ENCODE data around the gene PRM1. TPM values are rescaled to one million over a fixed set of nuclear protein-coding genes. Genes with fewer than 3 reads are reported as not detected.
A peak's percentile ranks its signal among the peaks of the same experiment; 100 is the strongest.

Gene PRM1, protein sequence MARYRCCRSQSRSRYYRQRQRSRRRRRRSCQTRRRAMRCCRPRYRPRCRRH
- not detected in 2 replicates for total RNA-seq (2014; rRNA removed; shearing (Covaris generic); ENCODE audit: low replicate concordance)

DNA sequence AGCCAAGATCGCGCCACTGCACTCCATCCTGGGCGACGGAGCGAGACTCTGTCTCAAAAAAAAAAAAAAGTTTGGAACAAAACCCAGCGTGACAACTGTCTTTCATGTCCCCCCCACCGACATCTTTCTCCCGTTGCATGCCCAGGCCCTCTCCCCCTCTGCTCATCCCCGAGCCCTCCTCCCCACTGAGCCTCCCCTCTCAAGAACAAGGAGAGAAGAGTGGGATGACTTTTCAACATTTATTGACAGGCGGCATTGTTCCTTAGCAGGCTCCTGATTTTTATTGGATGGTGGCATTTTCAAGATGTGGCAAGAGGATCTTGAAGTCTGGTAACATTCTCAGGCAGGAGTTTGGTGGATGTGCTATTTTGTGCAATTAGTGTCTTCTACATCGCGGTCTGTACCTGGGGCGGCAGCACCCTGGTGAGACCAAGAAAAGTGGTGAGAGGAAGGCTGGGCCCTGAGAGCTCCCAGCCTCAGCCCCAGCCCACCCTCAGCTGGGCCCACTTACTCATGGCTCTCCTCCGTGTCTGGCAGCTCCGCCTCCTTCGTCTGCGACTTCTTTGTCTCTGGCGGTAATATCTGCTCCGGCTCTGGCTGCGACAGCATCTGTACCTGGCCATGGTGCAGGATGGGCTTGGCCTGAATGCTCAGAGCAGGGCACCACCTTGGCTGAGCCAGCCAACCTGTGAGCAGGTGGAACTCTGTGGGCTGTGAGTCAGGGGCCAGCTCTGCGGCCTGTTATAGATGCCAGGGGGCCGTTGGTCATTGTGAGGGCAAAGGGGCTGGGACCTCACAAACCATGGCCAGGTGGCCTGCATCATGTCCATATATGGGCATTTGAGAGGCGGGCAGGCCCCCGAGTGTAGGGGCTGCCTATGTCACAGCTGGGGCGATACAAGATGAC is at the start of gene PRM1:
PRM1 (minus strand) TSS at position 715 of the 907 bp plus-strand sequence; CDS start at position 623, 92 bp downstream.
- Histone ChIP-seq H3K36me3 (ENCODE audit: insufficient read depth, low read length) (no peaks in the 10 kb centered on the region), H3K4me1 (ENCODE audit: low read length) (no peaks in the 10 kb centered on the region), H2AFZ (ENCODE audit: low read length) (no peak within 1 kb of the TSS), H3K9me3 (ENCODE audit: low read length) (no peaks in the 10 kb centered on the region), H3K4me3 (ENCODE audit: low read length) (no peak within 1 kb of the TSS), H3K9me2 (replicated peaks; ENCODE audit: insufficient read depth, low read length) (no peaks in the 10 kb centered on the region), H3K9ac (ENCODE audit: low read length) (no peak within 1 kb of the TSS), H3K27me3 (ENCODE audit: low read length) (no peaks in the 10 kb centered on the region), H3K4me2 (ENCODE audit: low read depth, low read length, poor library complexity, severe bottlenecking) (no peak within 1 kb of the TSS), H3K27ac (ENCODE audit: low read length) (no peak within 1 kb of the TSS), H3K79me2 (ENCODE audit: low read length) (no peaks in the 10 kb centered on the region), H4K20me1 (ENCODE audit: insufficient read depth, low read depth, low read length) (no peaks in the 10 kb centered on the region)
- no peak for DNase-seq

- no peak overlapping the region for H2AFZ ChIP-seq (ENCODE audit: low read length)
- peaks cover 7% of the 10 kb centered on the region for H4K20me1 ChIP-seq (ENCODE audit: insufficient read depth, low read depth, low read length)
- no peak overlapping the region for H3K27ac ChIP-seq (ENCODE audit: low read length)
- H3K9me2 ChIP-seq (replicated peaks; ENCODE audit: insufficient read depth, low read length): no peaks in the 10 kb centered on the region
- H3K9ac ChIP-seq (ENCODE audit: low read length): no peak overlapping the region
- H3K79me2 ChIP-seq (ENCODE audit: low read length): no peaks in the 10 kb centered on the region
- H3K27me3 ChIP-seq (ENCODE audit: low read length): peaks cover 3% of the 10 kb centered on the region; the same call in 1 of the 2 replicates
- peak; percentile 40 for DNase-seq
- peaks cover 33% of the 10 kb centered on the region for H3K4me1 ChIP-seq (ENCODE audit: low read length)
- H3K4me3 ChIP-seq (ENCODE audit: low read length): no peak overlapping the region
- no peaks in the 10 kb centered on the region for H3K36me3 ChIP-seq (ENCODE audit: insufficient read depth, low read length)
- H3K4me2 ChIP-seq (ENCODE audit: low read depth, low read length, poor library complexity, severe bottlenecking): no peak overlapping the region
- no peaks in the 10 kb centered on the region for H3K9me3 ChIP-seq (ENCODE audit: low read length)
Measured at GRCh38 chr16:11330526-11331237, 49.6 kb upstream of the PRM1 start.

DNA sequence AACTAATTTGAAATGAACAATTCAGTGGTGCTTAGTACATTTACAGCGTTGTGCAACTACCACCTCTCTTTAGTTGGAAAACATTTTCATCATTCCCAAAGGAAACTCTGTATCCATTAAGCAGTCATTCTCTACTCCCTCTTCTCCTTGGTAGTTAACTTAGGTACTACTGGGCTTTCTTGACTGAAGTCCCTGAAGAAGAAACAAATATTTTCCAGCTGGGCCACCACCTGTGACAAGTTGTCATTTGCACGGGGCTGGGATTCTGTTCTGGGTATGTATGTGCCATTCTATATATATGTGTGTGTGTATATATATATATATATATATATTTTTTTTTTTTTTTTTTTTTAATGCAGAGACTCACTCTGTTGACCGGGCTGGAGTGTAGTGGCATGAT is 48.8 kb upstream of the PRM1 start:
- Histone ChIP-seq H3K79me2 (ENCODE audit: low read length) (no peaks in the 10 kb centered on the region), H3K4me2 (ENCODE audit: low read depth, low read length, poor library complexity, severe bottlenecking) (peak overlapping the region; percentile 76), H3K9me2 (replicated peaks; ENCODE audit: insufficient read depth, low read length) (no peaks in the 10 kb centered on the region), H3K27ac (ENCODE audit: low read length) (no peak overlapping the region), H2AFZ (ENCODE audit: low read length) (no peak overlapping the region), H3K9me3 (ENCODE audit: low read length) (no peaks in the 10 kb centered on the region), H3K27me3 (ENCODE audit: low read length) (peaks cover 3% of the 10 kb centered on the region; the same call in 1 of the 2 replicates), H4K20me1 (ENCODE audit: insufficient read depth, low read depth, low read length) (peaks cover 7% of the 10 kb centered on the region), H3K4me1 (ENCODE audit: low read length) (peaks cover 39% of the 10 kb centered on the region), H3K9ac (ENCODE audit: low read length) (no peak overlapping the region), H3K36me3 (ENCODE audit: insufficient read depth, low read length) (no peaks in the 10 kb centered on the region), H3K4me3 (ENCODE audit: low read length) (peak overlapping the region; percentile 55; the same call in 1 of the 2 replicates)
- DNase-seq: peak; percentile 78

GRCh38 chr16:11329071-11329491 is 48.0 kb upstream of the PRM1 start:
- Histone ChIP-seq H4K20me1 (ENCODE audit: insufficient read depth, low read depth, low read length) (peaks cover 7% of the 10 kb centered on the region), H2AFZ (ENCODE audit: low read length) (no peak overlapping the region), H3K4me1 (ENCODE audit: low read length) (peaks cover 39% of the 10 kb centered on the region), H3K4me2 (ENCODE audit: low read depth, low read length, poor library complexity, severe bottlenecking) (peak overlapping the region; percentile 76), H3K27me3 (ENCODE audit: low read length) (peaks cover 3% of the 10 kb centered on the region; the same call in 1 of the 2 replicates), H3K36me3 (ENCODE audit: insufficient read depth, low read length) (no peaks in the 10 kb centered on the region), H3K79me2 (ENCODE audit: low read length) (no peaks in the 10 kb centered on the region), H3K4me3 (ENCODE audit: low read length) (peak overlapping the region; percentile 55), H3K9ac (ENCODE audit: low read length) (0 out of 2 replicates have a peak overlapping the region, but pooled peaks have one; percentile 8), H3K27ac (ENCODE audit: low read length) (peak overlapping the region; percentile 49; the same call in 1 of the 2 replicates), H3K9me3 (ENCODE audit: low read length) (no peaks in the 10 kb centered on the region), H3K9me2 (replicated peaks; ENCODE audit: insufficient read depth, low read length) (no peaks in the 10 kb centered on the region)
- DNase-seq: peak; percentile 73

GRCh38 chr16:11328172-11329070 is 47.3 kb upstream of the PRM1 start:
- peak; percentile 97 for DNase-seq
- Histone ChIP-seq H3K9ac (ENCODE audit: low read length) (0 out of 2 replicates have a peak overlapping the region, but pooled peaks have one; percentile 8), H3K79me2 (ENCODE audit: low read length) (no peaks in the 10 kb centered on the region), H3K9me2 (replicated peaks; ENCODE audit: insufficient read depth, low read length) (no peaks in the 10 kb centered on the region), H3K27me3 (ENCODE audit: low read length) (peaks cover 3% of the 10 kb centered on the region; the same call in 1 of the 2 replicates), H3K4me1 (ENCODE audit: low read length) (peaks cover 39% of the 10 kb centered on the region), H3K9me3 (ENCODE audit: low read length) (no peaks in the 10 kb centered on the region), H3K27ac (ENCODE audit: low read length) (peak overlapping the region; percentile 49; the same call in 1 of the 2 replicates), H4K20me1 (ENCODE audit: insufficient read depth, low read depth, low read length) (peaks cover 7% of the 10 kb centered on the region), H3K4me3 (ENCODE audit: low read length) (peak overlapping the region; percentile 55), H2AFZ (ENCODE audit: low read length) (no peak overlapping the region), H3K4me2 (ENCODE audit: low read depth, low read length, poor library complexity, severe bottlenecking) (peak overlapping the region; percentile 76), H3K36me3 (ENCODE audit: insufficient read depth, low read length) (no peaks in the 10 kb centered on the region)

DNA sequence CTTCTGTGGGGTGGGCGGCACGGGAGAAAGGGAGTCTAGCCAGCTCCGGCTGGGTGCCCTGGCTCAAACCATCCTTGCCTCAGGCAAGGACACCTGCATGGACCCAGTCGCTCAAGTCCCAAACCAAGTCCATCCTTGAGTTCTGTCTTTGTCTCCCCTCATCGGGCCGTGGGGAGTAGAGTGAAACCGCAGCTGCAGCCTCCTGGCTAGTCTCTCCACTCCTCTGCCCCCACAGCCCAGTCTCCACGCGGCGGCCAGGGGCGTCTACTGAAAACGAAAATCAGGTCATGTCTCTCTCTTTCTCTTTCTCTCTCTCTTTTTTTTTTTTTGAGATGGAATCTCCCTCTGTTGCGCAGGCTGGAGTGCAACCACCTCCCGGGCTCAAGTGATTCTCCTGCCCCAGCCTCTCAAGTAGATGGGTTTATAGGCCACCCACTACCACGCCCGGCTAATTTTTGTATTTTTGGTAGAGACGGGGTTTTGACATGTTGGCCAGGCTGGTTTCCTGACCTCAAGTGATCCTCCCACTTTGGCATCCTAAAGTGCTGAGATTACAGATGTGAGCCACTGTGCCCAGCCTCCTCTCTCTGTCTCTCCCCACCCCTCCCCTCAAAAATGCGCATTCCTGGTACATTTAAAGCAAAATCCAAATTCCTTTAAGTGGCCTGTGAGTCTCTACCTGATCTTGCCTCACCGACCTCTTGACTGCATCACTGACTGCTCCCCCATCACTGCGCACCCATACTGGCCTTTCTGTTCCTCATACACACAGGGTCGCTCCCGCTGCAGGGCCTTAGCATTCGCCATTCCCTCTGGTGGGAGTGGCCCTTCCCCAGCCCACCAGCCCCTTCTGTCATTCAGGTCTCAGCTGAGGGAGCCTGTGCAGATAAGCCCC is 46.4 kb upstream of the PRM1 start:
- peak overlapping the region; percentile 76 for H3K4me2 ChIP-seq (ENCODE audit: low read depth, low read length, poor library complexity, severe bottlenecking)
- no peaks in the 10 kb centered on the region for H3K9me3 ChIP-seq (ENCODE audit: low read length)
- no peak overlapping the region for H3K9ac ChIP-seq (ENCODE audit: low read length)
- H3K27ac ChIP-seq (ENCODE audit: low read length): no peak overlapping the region
- H3K79me2 ChIP-seq (ENCODE audit: low read length): no peaks in the 10 kb centered on the region
- H3K4me3 ChIP-seq (ENCODE audit: low read length): no peak overlapping the region
- H4K20me1 ChIP-seq (ENCODE audit: insufficient read depth, low read depth, low read length): peaks cover 7% of the 10 kb centered on the region
- peaks cover 39% of the 10 kb centered on the region for H3K4me1 ChIP-seq (ENCODE audit: low read length)
- no peak overlapping the region for H2AFZ ChIP-seq (ENCODE audit: low read length)
- DNase-seq: peak; percentile 40
- peaks cover 3% of the 10 kb centered on the region; the same call in 1 of the 2 replicates for H3K27me3 ChIP-seq (ENCODE audit: low read length)
- no peaks in the 10 kb centered on the region for H3K36me3 ChIP-seq (ENCODE audit: insufficient read depth, low read length)
- H3K9me2 ChIP-seq (replicated peaks; ENCODE audit: insufficient read depth, low read length): no peaks in the 10 kb centered on the region
